ENCODE measurements around the gene WASHC2C. TPM values are rescaled to one million over a fixed set of nuclear protein-coding genes. Genes with fewer than 3 reads are reported as not detected.
"Not testable (repeated sequence)": the region's sequence is repeated elsewhere in the genome, so short reads cannot be mapped to it uniquely, and the experiment has no call there.

WASHC2C gene, protein sequence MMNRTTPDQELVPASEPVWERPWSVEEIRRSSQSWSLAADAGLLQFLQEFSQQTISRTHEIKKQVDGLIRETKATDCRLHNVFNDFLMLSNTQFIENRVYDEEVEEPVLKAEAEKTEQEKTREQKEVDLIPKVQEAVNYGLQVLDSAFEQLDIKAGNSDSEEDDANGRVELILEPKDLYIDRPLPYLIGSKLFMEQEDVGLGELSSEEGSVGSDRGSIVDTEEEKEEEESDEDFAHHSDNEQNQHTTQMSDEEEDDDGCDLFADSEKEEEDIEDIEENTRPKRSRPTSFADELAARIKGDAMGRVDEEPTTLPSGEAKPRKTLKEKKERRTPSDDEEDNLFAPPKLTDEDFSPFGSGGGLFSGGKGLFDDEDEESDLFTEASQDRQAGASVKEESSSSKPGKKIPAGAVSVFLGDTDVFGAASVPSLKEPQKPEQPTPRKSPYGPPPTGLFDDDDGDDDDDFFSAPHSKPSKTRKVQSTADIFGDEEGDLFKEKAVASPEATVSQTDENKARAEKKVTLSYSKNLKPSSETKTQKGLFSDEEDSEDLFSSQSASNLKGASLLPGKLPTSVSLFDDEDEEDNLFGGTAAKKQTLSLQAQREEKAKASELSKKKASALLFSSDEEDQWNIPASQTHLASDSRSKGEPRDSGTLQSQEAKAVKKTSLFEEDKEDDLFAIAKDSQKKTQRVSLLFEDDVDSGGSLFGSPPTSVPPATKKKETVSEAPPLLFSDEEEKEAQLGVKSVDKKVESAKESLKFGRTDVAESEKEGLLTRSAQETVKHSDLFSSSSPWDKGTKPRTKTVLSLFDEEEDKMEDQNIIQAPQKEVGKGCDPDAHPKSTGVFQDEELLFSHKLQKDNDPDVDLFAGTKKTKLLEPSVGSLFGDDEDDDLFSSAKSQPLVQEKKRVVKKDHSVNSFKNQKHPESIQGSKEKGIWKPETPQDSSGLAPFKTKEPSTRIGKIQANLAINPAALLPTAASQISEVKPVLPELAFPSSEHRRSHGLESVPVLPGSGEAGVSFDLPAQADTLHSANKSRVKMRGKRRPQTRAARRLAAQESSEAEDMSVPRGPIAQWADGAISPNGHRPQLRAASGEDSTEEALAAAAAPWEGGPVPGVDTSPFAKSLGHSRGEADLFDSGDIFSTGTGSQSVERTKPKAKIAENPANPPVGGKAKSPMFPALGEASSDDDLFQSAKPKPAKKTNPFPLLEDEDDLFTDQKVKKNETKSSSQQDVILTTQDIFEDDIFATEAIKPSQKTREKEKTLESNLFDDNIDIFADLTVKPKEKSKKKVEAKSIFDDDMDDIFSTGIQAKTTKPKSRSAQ (N-terminal part only)
- total RNA-seq = 45.4 TPM

DNA sequence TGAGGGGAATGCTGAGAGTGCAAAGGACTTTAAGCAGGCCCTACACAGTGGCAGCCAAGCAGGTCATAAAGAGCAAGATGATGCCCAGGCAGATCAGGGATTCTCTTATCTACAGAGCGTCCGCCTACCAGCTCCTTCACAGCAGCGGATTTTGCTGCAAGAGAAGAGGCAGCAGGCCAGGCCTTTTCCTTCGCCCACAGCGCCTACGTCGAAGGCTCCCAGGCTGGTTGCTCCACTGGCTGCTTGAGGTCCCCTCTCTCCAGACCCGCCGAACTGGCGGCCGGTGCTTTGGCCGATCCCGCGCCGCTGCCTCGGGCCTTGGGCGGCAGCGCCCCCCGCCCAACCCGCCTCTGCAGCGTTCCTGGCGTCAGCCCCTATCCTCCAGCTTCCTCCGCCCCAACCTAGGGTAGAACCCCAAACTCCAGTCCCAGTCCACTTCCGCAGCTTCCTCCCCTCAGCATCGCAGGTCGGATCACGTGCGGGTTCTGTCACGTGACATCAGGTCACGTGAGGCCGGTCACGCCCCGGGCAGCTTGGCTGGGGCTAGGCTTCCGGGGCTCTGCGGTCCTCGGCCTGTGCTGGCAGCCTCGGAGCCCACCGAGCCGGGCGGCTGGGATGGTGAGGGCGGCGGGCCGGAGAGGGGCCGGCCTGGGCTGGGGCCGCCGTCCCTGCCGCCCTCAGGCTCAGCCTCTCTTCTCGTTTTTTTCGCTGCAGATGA lies at the start of gene WASHC2C:
TSS of gene WASHC2C (plus strand) at position 564 of the 718 bp plus-strand sequence. CDS start at position 616, 52 bp downstream.
- H3K27me3 ChIP-seq (ENCODE audit: insufficient read depth, low read length); H3K9me3 ChIP-seq (ENCODE audit: low read depth, low read length): not testable (repeated sequence)
- peak within 1 kb of the TSS; percentile 62 for H3K4me3 ChIP-seq (ENCODE audit: low read length)
- peaks cover 18% of the 10 kb centered on the region for H3K4me1 ChIP-seq (ENCODE audit: insufficient read depth, low read length)

- not testable (repeated sequence) for H3K9me3 ChIP-seq (ENCODE audit: low read depth, low read length); H3K27me3 ChIP-seq (ENCODE audit: insufficient read depth, low read length); H3K4me1 ChIP-seq (ENCODE audit: insufficient read depth, low read length); H3K4me3 ChIP-seq (ENCODE audit: low read length)
These were observed 48.6 kb upstream of the WASHC2C start for GRCh38 chr10:45678467-45678866.

GRCh38 chr10:45710200-45710796 lies 16.8 kb upstream of the WASHC2C start:
- H3K9me3 ChIP-seq (ENCODE audit: low read depth, low read length); H3K4me3 ChIP-seq (ENCODE audit: low read length); H3K27me3 ChIP-seq (ENCODE audit: insufficient read depth, low read length): not testable (repeated sequence)

DNA sequence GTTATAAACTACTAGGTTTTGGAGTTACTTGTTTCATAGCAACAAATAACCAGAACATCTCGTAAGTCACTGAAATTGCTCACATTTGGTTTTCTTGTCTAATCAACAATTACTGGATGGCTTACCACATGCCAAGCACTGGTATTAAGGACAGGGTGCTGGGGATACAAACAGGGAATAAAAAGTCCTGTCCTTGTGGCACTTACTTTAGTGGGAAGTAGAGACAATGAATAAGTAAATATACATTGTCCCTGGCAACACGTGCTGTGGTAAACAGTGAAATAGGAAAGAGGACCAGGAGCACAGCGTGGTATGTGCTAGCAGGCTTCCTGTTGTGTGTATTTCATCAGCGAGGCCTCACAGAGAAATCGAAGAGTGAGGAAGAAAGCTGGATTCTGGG lies 15.8 kb upstream of the WASHC2C start:
- not testable (repeated sequence) for H3K27me3 ChIP-seq (ENCODE audit: insufficient read depth, low read length); H3K4me3 ChIP-seq (ENCODE audit: low read length); H3K4me1 ChIP-seq (ENCODE audit: insufficient read depth, low read length); H3K9me3 ChIP-seq (ENCODE audit: low read depth, low read length)

More at GRCh38 chr10:45710200-45710796, 16.8 kb upstream of the WASHC2C start:
- H3K4me1 ChIP-seq (ENCODE audit: insufficient read depth, low read length) = not testable (repeated sequence)

- not testable (repeated sequence) for H3K9me3 ChIP-seq (ENCODE audit: low read depth, low read length); H3K4me3 ChIP-seq (ENCODE audit: low read length); H3K4me1 ChIP-seq (ENCODE audit: insufficient read depth, low read length); H3K27me3 ChIP-seq (ENCODE audit: insufficient read depth, low read length)
These were observed 10.0 kb upstream of the WASHC2C start for GRCh38 chr10:45717053-45717452.

- H3K4me3 ChIP-seq (ENCODE audit: low read length); H3K9me3 ChIP-seq (ENCODE audit: low read depth, low read length); H3K4me1 ChIP-seq (ENCODE audit: insufficient read depth, low read length); H3K27me3 ChIP-seq (ENCODE audit: insufficient read depth, low read length): not testable (repeated sequence)
These were observed 9.4 kb upstream of the WASHC2C start for GRCh38 chr10:45717642-45718041.

GRCh38 chr10:45721503-45721902 lies 5.6 kb upstream of the WASHC2C start:
- not testable (repeated sequence) for H3K4me3 ChIP-seq (ENCODE audit: low read length); H3K9me3 ChIP-seq (ENCODE audit: low read depth, low read length); H3K27me3 ChIP-seq (ENCODE audit: insufficient read depth, low read length)
- H3K4me1 ChIP-seq (ENCODE audit: insufficient read depth, low read length) = peaks cover 13% of the 10 kb centered on the region

GRCh38 chr10:45723851-45724250 lies 3.2 kb upstream of the WASHC2C start:
- peaks cover 18% of the 10 kb centered on the region for H3K4me1 ChIP-seq (ENCODE audit: insufficient read depth, low read length)
- not testable (repeated sequence) for H3K27me3 ChIP-seq (ENCODE audit: insufficient read depth, low read length); H3K4me3 ChIP-seq (ENCODE audit: low read length); H3K9me3 ChIP-seq (ENCODE audit: low read depth, low read length)

DNA sequence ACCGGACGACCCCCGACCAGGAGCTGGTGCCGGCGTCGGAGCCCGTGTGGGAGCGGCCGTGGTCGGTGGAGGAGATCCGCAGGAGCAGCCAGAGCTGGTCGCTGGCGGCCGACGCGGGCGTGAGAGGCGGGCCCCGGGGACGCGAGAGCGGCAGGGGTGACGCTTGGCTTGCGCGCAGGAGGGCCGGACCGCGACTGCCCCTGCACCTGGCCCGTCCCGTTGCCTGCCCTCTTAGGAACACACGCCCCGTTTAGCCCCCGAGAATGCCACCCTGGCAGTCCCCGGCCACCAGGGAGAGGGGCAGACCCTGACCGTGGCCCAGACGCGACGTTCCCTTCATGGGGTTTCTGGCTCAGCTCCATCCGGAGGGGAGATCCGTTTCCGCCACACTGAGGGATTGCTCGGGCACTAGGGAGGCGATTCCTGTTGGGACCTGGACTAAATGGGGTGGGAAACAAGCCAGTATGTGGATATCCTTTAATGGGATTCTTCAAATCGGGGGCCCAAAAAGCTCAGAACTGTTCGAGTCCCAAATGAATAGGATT lies 427 bp downstream of the WASHC2C start:
- not testable (repeated sequence) for H3K27me3 ChIP-seq (ENCODE audit: insufficient read depth, low read length); H3K9me3 ChIP-seq (ENCODE audit: low read depth, low read length)
- Histone ChIP-seq H3K4me3 (ENCODE audit: low read length) (peak overlapping the region; percentile 62), H3K4me1 (ENCODE audit: insufficient read depth, low read length) (peaks cover 18% of the 10 kb centered on the region)

- not testable (repeated sequence) for H3K27me3 ChIP-seq (ENCODE audit: insufficient read depth, low read length); H3K4me3 ChIP-seq (ENCODE audit: low read length); H3K9me3 ChIP-seq (ENCODE audit: low read depth, low read length); H3K4me1 ChIP-seq (ENCODE audit: insufficient read depth, low read length)
These were observed 7.4 kb downstream of the WASHC2C start for GRCh38 chr10:45734449-45734848.

DNA sequence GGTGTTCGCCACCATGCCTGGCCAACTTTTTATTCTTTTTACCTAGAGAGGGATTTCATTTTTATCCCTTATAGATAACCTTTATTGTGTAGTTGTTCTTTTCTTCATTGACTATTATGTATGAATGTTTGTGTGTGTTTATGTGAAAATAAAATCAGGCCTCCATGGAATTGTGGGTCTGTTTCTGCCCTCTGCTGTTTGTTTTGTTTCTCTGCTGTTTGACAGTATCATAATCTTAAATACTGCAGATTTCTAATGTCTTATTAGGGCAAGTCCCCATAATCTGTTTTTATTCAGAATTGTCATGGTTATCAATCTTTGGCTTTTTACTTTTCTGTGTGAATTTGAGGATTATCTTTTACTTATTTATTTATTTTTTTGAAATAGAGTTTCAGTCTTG lies 7.8 kb downstream of the WASHC2C start:
- not testable (repeated sequence) for H3K9me3 ChIP-seq (ENCODE audit: low read depth, low read length); H3K27me3 ChIP-seq (ENCODE audit: insufficient read depth, low read length); H3K4me3 ChIP-seq (ENCODE audit: low read length)

DNA sequence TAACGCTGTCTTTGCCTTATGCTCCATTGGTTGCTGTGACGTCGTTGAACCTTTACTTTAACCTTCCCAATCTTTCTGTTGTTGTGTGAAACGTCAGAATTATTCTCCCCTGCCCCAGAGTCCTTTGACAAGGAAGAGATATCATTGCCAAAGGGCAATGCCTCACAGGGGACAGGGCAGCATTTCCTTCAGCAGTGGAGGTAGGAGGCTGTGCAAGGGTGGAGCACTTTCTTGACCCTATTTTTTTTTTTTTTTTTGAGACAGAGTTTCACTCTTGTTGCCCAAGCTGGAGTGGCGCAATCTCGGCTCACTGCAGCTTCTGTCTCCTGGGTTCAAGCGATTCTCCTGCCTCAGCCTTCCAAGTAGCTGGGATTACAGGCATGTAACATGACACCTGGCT lies 14.5 kb downstream of the WASHC2C start:
- H3K4me1 ChIP-seq (ENCODE audit: insufficient read depth, low read length); H3K9me3 ChIP-seq (ENCODE audit: low read depth, low read length); H3K27me3 ChIP-seq (ENCODE audit: insufficient read depth, low read length); H3K4me3 ChIP-seq (ENCODE audit: low read length): not testable (repeated sequence)

More for the DNA sequence above, 7.8 kb downstream of the WASHC2C start:
- H3K4me1 ChIP-seq (ENCODE audit: insufficient read depth, low read length) = not testable (repeated sequence)

DNA sequence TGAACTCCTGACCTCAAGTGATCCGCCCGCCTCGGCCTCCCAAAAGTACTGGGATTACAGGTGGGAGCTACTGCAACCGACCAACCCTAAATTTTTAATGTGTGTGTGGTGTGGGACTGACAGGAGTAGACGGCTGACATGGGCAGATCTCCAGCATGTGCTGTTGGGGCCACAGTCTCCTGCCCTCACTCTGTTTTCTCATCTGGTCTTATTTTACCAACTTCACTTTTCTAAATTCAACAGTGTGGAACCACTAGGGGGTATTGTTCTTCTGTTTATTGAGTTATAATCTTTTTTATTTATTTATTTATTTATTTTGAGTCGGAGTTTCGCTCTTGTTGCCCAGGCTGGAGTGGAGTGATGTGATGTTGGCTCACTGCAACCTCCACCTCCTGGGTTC lies 14.9 kb downstream of the WASHC2C start:
- not testable (repeated sequence) for H3K4me1 ChIP-seq (ENCODE audit: insufficient read depth, low read length); H3K27me3 ChIP-seq (ENCODE audit: insufficient read depth, low read length); H3K9me3 ChIP-seq (ENCODE audit: low read depth, low read length); H3K4me3 ChIP-seq (ENCODE audit: low read length)

DNA sequence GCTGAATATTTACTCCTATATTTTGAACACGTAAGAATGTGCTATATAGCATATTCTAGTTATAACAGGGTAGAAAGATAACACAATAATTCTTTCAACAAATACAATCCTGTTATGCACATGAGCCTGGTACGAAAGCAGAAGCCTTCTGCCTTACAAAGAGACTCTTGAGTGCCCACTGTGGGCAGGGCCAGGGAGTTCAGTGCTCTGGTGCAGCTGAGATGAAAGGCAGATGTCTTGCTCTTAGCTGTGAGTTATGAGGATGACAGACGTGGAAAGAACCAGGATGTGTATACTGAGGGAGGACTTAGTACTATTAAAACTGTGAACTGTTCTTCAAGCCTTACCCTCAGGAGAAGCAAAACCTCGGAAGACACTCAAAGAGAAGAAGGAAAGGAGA lies 24.1 kb downstream of the WASHC2C start:
- not testable (repeated sequence) for H3K27me3 ChIP-seq (ENCODE audit: insufficient read depth, low read length); H3K9me3 ChIP-seq (ENCODE audit: low read depth, low read length); H3K4me1 ChIP-seq (ENCODE audit: insufficient read depth, low read length); H3K4me3 ChIP-seq (ENCODE audit: low read length)

Measured in mononuclear cell (primary cell).